ENCODE measurements around the gene THUMPD3. TPM values are rescaled to one million over a fixed set of nuclear protein-coding genes. Genes with fewer than 3 reads are reported as not detected.

THUMPD3 gene
- total and polyA plus RNA-seq, 2 of the 13 experiments (the other 11 are each of a cell fraction or from before 2014, with no cell fraction given) = 31.2 to 44.1 TPM

GRCh38 chr3:9384141-9384828 lies 21.4 kb downstream of the THUMPD3 start (continued):
- no peak for TF ChIP-seq NFE2L1 (CRISPR knock-in tag; IDR thresholded peaks at IDR 0.05; ENCODE audit: borderline replicate concordance)
- TF ChIP-seq MED1 (CRISPR knock-in tag; IDR thresholded peaks at IDR 0.05) = no peak
- TF ChIP-seq POGZ (CRISPR knock-in tag; IDR thresholded peaks at IDR 0.05) = no peak
- no peak for TF ChIP-seq EZH2 (conservative IDR thresholded peaks at IDR 0.05; ENCODE audit: low read depth, low read length)
- TF ChIP-seq ZNF776 (CRISPR knock-in tag; IDR thresholded peaks at IDR 0.05) = no peak
- no peak for TF ChIP-seq ZFY (CRISPR knock-in tag; IDR thresholded peaks at IDR 0.05)
- TF ChIP-seq ZNF563 (CRISPR knock-in tag; IDR thresholded peaks at IDR 0.05) = no peak
- TF ChIP-seq LCORL (IDR thresholded peaks at IDR 0.05) = no peak
- no peak for TF ChIP-seq LCORL (CRISPR knock-in tag; IDR thresholded peaks at IDR 0.05)
- TF ChIP-seq ZNF44 (CRISPR knock-in tag; IDR thresholded peaks at IDR 0.05) = no peak
- TF ChIP-seq NR2F2 (IDR thresholded peaks at IDR 0.05; ENCODE audit: borderline replicate concordance, low read depth) = no peak
- no peak for TF ChIP-seq PPARG (CRISPR knock-in tag; conservative IDR thresholded peaks at IDR 0.05)
- no peak for TF ChIP-seq MXD1 (CRISPR knock-in tag; IDR thresholded peaks at IDR 0.05)
- TF ChIP-seq ZBTB26 (CRISPR knock-in tag; IDR thresholded peaks at IDR 0.05; ENCODE audit: borderline replicate concordance) = no peak
- peak; percentile 73 for TF ChIP-seq POLR2G (IDR thresholded peaks at IDR 0.05; ENCODE audit: low read depth, low read length)
- TF ChIP-seq ZNF784 (CRISPR knock-in tag; IDR thresholded peaks at IDR 0.05; ENCODE audit: borderline replicate concordance) = no peak
- no peak for TF ChIP-seq E2F5 (CRISPR knock-in tag; conservative IDR thresholded peaks at IDR 0.05)
- TF ChIP-seq ZNF350 (CRISPR knock-in tag; IDR thresholded peaks at IDR 0.05; ENCODE audit: borderline replicate concordance, low read depth) = no peak
- 0 out of 2 replicates have a peak, but pooled peaks have one; percentile 33 for TF ChIP-seq ZNF589 (CRISPR knock-in tag; conservative IDR thresholded peaks at IDR 0.05)
- no peak for TF ChIP-seq DZIP1 (CRISPR knock-in tag; IDR thresholded peaks at IDR 0.05)
- TF ChIP-seq HIC2 (CRISPR knock-in tag; IDR thresholded peaks at IDR 0.05; ENCODE audit: low read depth) = no peak
- no peak for TF ChIP-seq MXD4 (CRISPR knock-in tag; IDR thresholded peaks at IDR 0.05)

All from HepG2 (cell line).